OCI-LY7 (cell line): Measurements from ENCODE around the gene ZFP30. TPM values are rescaled to one million over a fixed set of nuclear protein-coding genes. Genes with fewer than 3 reads are reported as not detected.

Experiments
- BruUV-seq: library from RNA; stranded (reverse); fragments of 400-500 nt; replicated peaks from 2 replicates; lab custom pipeline; 2021; lab: Mats Ljungman, UMichigan
- CTCF ChIA-PET: fragments of 300-600 bp; sonication (Branson Sonifier 250); formaldehyde crosslinking; loops from one replicate; lab custom pipeline; 2022; ENCODE audit warnings: antibody characterized with exemption; ENCODE audit not compliant: unreplicated experiment; lab: Charles Lee
- POLR2A ChIA-PET: fragments of 300-600 bp; sonication (Branson Sonifier 250); formaldehyde crosslinking; loops from one replicate; lab custom pipeline; 2022; ENCODE audit warnings: antibody characterized with exemption; lab: Charles Lee
- DNase-seq: peaks from one replicate; pipeline ENCODE4 v3.0.0-alpha.2; 2015; ENCODE audit warnings: low spot score
- H2AFZ ChIP-seq: fragments of 200-600 bp; sonication (generic), shearing (Covaris generic); 2 replicates; pipeline ENCODE4 v1.6.1; 2014; ENCODE audit warnings: mild to moderate bottlenecking, antibody characterized with exemption, low read length, moderate library complexity
- H3K27ac ChIP-seq: fragments of 200-600 bp; sonication (generic); 2 replicates; pipeline ENCODE4 v1.5.1; 2014; ENCODE audit warnings: mixed run types, low read depth, mild to moderate bottlenecking, moderate library complexity, low read length, inconsistent platforms; ENCODE audit not compliant: poor library complexity, severe bottlenecking
- H3K36me3 ChIP-seq: fragments of 200-600 bp; sonication (generic); 2 replicates; pipeline ENCODE4 v1.6.1; 2014; ENCODE audit warnings: mild to moderate bottlenecking, antibody characterized with exemption, low read length, moderate library complexity, mixed read lengths; ENCODE audit not compliant: insufficient read depth
- H3K4me1 ChIP-seq: fragments of 200-600 bp; sonication (generic); 2 replicates; pipeline ENCODE4 v1.5.1; 2014; ENCODE audit warnings: mild to moderate bottlenecking, low read length; ENCODE audit not compliant: insufficient read depth, poor library complexity, severe bottlenecking
- H3K4me2 ChIP-seq: fragments of 200-600 bp; sonication (generic); 2 replicates; pipeline ENCODE4 v1.6.1; 2014; ENCODE audit warnings: mild to moderate bottlenecking, low read length
- H3K4me3 ChIP-seq: fragments of 200-600 bp; sonication (generic); 2 replicates; pipeline ENCODE4 v1.5.1; 2014; ENCODE audit warnings: mild to moderate bottlenecking, low read depth, low read length; ENCODE audit not compliant: poor library complexity, severe bottlenecking
- H3K79me2 ChIP-seq: fragments of 200-600 bp; sonication (generic); 2 replicates; pipeline ENCODE4 v1.6.1; 2016; ENCODE audit warnings: low read depth, mild to moderate bottlenecking, low read length, moderate library complexity, mixed read lengths; ENCODE audit not compliant: insufficient read depth
- H3K9me2 ChIP-seq: fragments of 200-600 bp; sonication (generic); 2 replicates; pipeline ENCODE4 v1.6.1; 2016; ENCODE audit warnings: mild to moderate bottlenecking, low read length, mixed read lengths; ENCODE audit not compliant: insufficient read depth
- H3K9me3 ChIP-seq: fragments of 200-600 bp; sonication (generic); 2 replicates; pipeline ENCODE4 v1.6.1; 2014; ENCODE audit warnings: mild to moderate bottlenecking, mixed run types, low read length, mixed read lengths
- H4K20me1 ChIP-seq: fragments of 200-600 bp; sonication (generic); 2 replicates; pipeline ENCODE4 v1.6.1; 2014; ENCODE audit warnings: mild to moderate bottlenecking, antibody characterized with exemption, low read length, moderate library complexity, mixed read lengths; ENCODE audit not compliant: insufficient read depth
- EZH2phosphoT487 ChIP-seq: fragments of 200-600 bp; sonication (generic); IDR thresholded peaks from 2 replicates; pipeline ENCODE4 v1.6.1; 2018; ENCODE audit warnings: low read depth, borderline replicate concordance, mild to moderate bottlenecking, mixed run types, antibody characterized with exemption, low read length, moderate library complexity, mixed read lengths
- intact Hi-C: fragments of 100-400 bp; cut with micrococcal nuclease; formaldehyde crosslinking; loops from one replicate; pipeline ENCODE4 v1.10.0; 2022; ENCODE audit not compliant: unreplicated experiment
- small RNA-seq: library from RNA; depleted of rRNA; stranded (forward); fragments of <200 nt; gene quantifications from one replicate; pipeline ENCODE3, GENCODE V24; 2014
- total RNA-seq, 2 experiments: library from RNA; depleted of rRNA in 1 of 2; stranded (reverse); fragments of >200 nt in 1 of 2; shearing (Covaris generic) in 1 of 2; gene quantifications; 2 replicates each; pipeline ENCODE4 v1.2.3, GENCODE V29; 2014 to 2022
- TF ChIP-seq, protein P1 (sequence below): fragments of 200-600 bp; sonication (generic); conservative IDR thresholded peaks from 2 replicates; pipeline ENCODE4 v1.5.1; 2014; ENCODE audit warnings: mild to moderate bottlenecking, antibody characterized with exemption, low read length, moderate library complexity, mixed read lengths

Gene ZFP30
- total RNA-seq, 2 experiments from 2014 or later: 6.2 to 12.8 TPM

DNA sequence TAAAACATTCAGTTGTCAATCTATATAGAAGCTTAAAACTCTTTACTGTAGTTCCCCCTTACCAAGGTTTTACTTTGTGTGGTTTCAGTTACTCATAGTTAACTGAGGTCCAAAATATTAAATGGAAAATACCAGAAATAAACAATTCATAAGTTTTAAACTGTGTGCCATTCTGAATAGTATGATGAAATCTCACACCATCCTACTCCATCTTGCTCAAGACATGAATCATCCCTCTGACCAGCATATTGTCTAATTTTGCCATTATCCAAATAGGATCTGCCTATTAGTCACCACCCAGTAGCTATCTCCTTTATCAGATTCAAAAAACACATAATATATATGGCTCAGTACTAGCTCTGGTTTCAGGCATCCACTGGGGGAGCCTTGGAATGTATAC is 83.1 kb downstream of the ZFP30 start:
- intact Hi-C loops: no loop called here
- no peak overlapping the region for H2AFZ ChIP-seq
- no peaks in the 10 kb centered on the region for H3K36me3 ChIP-seq
- H3K4me3 ChIP-seq: no peak overlapping the region
- DNase-seq: no peak
- H3K9me2 ChIP-seq: no peaks in the 10 kb centered on the region
- no peaks in the 10 kb centered on the region for H3K4me1 ChIP-seq
- no peak overlapping the region for H3K4me2 ChIP-seq
- ChIA-PET CTCF (no interaction called here), POLR2A (no interaction called here)
- H4K20me1 ChIP-seq: no peaks in the 10 kb centered on the region
- H3K27ac ChIP-seq: no peak overlapping the region
- TF ChIP-seq, protein P1, sequence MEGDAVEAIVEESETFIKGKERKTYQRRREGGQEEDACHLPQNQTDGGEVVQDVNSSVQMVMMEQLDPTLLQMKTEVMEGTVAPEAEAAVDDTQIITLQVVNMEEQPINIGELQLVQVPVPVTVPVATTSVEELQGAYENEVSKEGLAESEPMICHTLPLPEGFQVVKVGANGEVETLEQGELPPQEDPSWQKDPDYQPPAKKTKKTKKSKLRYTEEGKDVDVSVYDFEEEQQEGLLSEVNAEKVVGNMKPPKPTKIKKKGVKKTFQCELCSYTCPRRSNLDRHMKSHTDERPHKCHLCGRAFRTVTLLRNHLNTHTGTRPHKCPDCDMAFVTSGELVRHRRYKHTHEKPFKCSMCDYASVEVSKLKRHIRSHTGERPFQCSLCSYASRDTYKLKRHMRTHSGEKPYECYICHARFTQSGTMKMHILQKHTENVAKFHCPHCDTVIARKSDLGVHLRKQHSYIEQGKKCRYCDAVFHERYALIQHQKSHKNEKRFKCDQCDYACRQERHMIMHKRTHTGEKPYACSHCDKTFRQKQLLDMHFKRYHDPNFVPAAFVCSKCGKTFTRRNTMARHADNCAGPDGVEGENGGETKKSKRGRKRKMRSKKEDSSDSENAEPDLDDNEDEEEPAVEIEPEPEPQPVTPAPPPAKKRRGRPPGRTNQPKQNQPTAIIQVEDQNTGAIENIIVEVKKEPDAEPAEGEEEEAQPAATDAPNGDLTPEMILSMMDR: no peak
- no peak for TF ChIP-seq EZH2phosphoT487
- H3K79me2 ChIP-seq: no peaks in the 10 kb centered on the region
- BruUV-seq: no TSS peak
- peaks cover 15% of the 10 kb centered on the region; the same call in 1 of the 2 replicates for H3K9me3 ChIP-seq

- Histone ChIP-seq H2AFZ (no peak overlapping the region), H3K4me1 (no peaks in the 10 kb centered on the region), H3K9me3 (peaks cover 59% of the 10 kb centered on the region), H3K4me3 (no peak overlapping the region), H3K4me2 (no peak overlapping the region), H3K9me2 (no peaks in the 10 kb centered on the region), H3K27ac (no peak overlapping the region), H3K79me2 (no peaks in the 10 kb centered on the region), H4K20me1 (no peaks in the 10 kb centered on the region), H3K36me3 (0 out of 2 replicates have a peak, but pooled peaks cover 5% of the 10 kb centered on the region)
- ChIA-PET POLR2A (no interaction called here), CTCF (no interaction called here)
- BruUV-seq: no TSS peak
- DNase-seq: no peak
- intact Hi-C loops: no loop called here
- no peak for TF ChIP-seq EZH2phosphoT487
- TF ChIP-seq, protein P1: no peak
Observed at GRCh38 chr19:37565370-37565669, 89.9 kb downstream of the ZFP30 start.

DNA sequence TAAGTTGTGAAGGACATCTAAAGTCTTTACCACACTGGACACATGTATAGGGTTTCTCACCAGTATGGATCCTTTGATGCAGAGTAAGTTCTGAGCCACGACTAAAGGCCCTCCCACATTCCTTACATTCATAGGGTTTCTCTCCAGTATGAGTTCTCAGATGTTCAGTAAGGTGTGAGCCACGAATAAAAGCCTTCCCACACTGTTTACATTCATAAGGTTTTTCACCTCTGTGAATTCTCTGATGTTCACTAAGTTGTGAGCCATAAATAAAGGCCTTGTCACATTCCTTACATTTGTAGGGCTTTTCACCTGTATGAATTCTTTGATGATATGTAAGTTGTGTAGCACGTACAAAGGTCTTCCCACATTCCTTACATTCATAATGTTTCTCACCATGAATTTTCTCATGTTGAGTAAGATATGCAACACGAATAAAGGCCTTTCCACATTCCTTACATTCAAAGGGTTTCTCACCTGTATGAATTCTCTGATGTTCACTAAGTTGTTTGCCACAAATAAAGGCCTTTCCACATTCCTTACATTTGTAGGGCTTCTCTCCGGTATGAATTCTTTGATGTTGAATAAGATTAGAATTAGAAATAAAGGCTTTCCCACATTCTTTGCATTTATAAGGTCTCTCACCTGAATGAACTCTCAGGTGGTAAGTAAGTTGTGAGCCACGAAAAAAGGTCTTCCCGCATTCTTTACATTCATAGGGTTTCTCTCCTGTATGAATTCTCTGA is 90.5 kb downstream of the ZFP30 start:
- H3K79me2 ChIP-seq: no peaks in the 10 kb centered on the region
- no peak overlapping the region for H3K4me3 ChIP-seq
- ChIA-PET CTCF (no interaction called here), POLR2A (no interaction called here)
- H4K20me1 ChIP-seq: no peaks in the 10 kb centered on the region
- TF ChIP-seq EZH2phosphoT487: no peak
- H3K9me2 ChIP-seq: no peaks in the 10 kb centered on the region
- BruUV-seq: no TSS peak
- no peak overlapping the region for H3K4me2 ChIP-seq
- DNase-seq: no peak
- intact Hi-C loops: no loop called here
- H2AFZ ChIP-seq: no peak overlapping the region
- H3K36me3 ChIP-seq: 0 out of 2 replicates have a peak, but pooled peaks cover 5% of the 10 kb centered on the region
- H3K9me3 ChIP-seq: peaks cover 59% of the 10 kb centered on the region
- no peak overlapping the region for H3K27ac ChIP-seq
- H3K4me1 ChIP-seq: no peaks in the 10 kb centered on the region

Small RNA genes lying within 50 kb of the gene (small RNA-seq; reads per million reads assigned to genes)
- not detected for gene SELENOKP1

Other genes with a start within 250 kb of the ZFP30 start
- gene ZNF569, start 188.0 kb downstream of the ZFP30 start, total RNA-seq (2014; rRNA removed; shearing (Covaris generic)): 10.5 and 11.8 TPM in 2 replicates
- gene ZNF569, start 188.0 kb downstream of the ZFP30 start, total RNA-seq (2022): 10.2 and 12.2 TPM in 2 replicates
- gene ZNF570, start 186.1 kb downstream of the ZFP30 start, total RNA-seq (2014; rRNA removed; shearing (Covaris generic)): 3.7 and 6.7 TPM in 2 replicates
- gene ZNF570, start 186.1 kb downstream of the ZFP30 start, total RNA-seq (2022): 5.1 and 7.3 TPM in 2 replicates
- gene ZNF793, start 148.5 kb downstream of the ZFP30 start, total RNA-seq (2014; rRNA removed; shearing (Covaris generic)): 0.25 and 0.44 TPM in 2 replicates
- 0.53 and 0.77 TPM in 2 replicates for gene ZNF793, start 148.5 kb downstream of the ZFP30 start, total RNA-seq (2022)
- 1.3 and 8.0 TPM in 2 replicates for gene ZNF571, start 60.7 kb downstream of the ZFP30 start, total RNA-seq (2014; rRNA removed; shearing (Covaris generic))
- 2.6 and 4.2 TPM in 2 replicates for gene ZNF571, start 60.7 kb downstream of the ZFP30 start, total RNA-seq (2022)
- 0.44 and 0.59 TPM in 2 replicates for gene ZNF540, start 60.6 kb downstream of the ZFP30 start, total RNA-seq (2014; rRNA removed; shearing (Covaris generic))
- gene ZNF540, start 60.6 kb downstream of the ZFP30 start, total RNA-seq (2022): 0.39 and 0.46 TPM in 2 replicates
- gene ZNF607, start 64.3 kb upstream of the ZFP30 start, total RNA-seq (2014; rRNA removed; shearing (Covaris generic)): 5.5 and 6.3 TPM in 2 replicates
- 13.2 and 13.8 TPM in 2 replicates for gene ZNF607, start 64.3 kb upstream of the ZFP30 start, total RNA-seq (2022)
- gene ZNF573, start 124.1 kb upstream of the ZFP30 start, total RNA-seq (2014; rRNA removed; shearing (Covaris generic)): 7.6 and 10.6 TPM in 2 replicates
- 11.2 and 12.2 TPM in 2 replicates for gene ZNF573, start 124.1 kb upstream of the ZFP30 start, total RNA-seq (2022)